Measurements from ENCODE around the gene ADAM12.

The ADAM12 gene

DNA sequence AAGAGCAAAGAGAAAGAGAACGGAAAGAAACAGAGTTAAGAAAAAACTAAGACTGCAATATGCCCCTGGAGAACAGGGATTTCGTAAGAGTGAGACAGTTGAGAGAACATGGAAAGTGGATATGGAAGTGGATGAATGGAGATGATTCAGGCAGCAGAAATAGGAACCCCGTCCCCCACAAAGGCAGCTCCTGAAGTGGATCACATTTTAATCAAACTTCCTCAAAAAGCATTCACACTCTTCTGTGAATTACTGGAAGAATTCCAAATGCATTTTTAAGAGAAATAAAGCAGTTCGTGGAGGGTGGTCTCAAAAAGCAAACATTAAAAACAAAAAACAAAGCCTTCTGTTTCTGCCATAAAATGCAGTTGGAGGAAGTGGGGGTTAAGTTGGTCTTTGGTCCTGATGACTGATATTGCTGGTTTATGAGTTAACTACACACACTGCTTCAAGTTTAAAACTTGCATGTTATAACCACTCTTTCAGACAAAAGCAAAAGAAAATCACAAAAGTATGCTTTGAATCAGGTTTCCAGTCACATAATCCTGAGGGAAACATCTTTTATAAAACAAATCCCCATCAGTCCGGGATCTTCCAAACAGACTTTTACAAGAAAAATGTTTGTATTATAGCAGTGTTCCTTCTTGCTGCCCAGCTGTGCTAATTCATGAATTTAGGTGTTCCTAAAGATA lies 277.6 kb downstream of the ADAM12 start (continued):
- no peak for TF ChIP-seq ZNF585B (tag by site-specific recombination; IDR thresholded peaks at IDR 0.05)
- no peak for TF ChIP-seq ZNF341 (tag by site-specific recombination; IDR thresholded peaks at IDR 0.05; ENCODE audit: low read depth)
- no peak for TF ChIP-seq FEZF1 (tag by site-specific recombination; IDR thresholded peaks at IDR 0.05)
- TF ChIP-seq ZSCAN16 (tag by site-specific recombination; IDR thresholded peaks at IDR 0.05): no peak
- no peak for TF ChIP-seq ZNF600 (tag by site-specific recombination; IDR thresholded peaks at IDR 0.05)

DNA sequence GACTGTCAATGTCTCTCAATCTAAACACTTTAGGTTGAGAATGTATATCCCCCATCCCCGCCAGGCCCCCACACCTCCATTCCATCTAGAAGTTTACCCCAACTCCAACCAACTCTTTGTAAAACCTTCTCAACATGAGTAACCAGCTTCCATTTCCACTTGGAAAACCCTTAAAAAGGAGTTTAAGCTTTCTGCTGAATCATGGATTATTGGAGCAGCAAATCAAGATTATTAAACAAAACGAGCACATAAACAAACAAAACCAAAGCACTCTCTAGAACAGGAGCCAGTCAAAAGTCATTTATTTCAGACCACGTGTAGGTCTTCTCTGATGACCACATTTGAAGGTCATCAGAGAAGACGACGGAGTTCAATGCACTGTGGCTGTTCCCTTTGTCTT lies 278.4 kb downstream of the ADAM12 start:
- Histone ChIP-seq H3K9me3 (ENCODE audit: control insufficient read depth, insufficient read depth, low read depth, low read length) (no peaks in the 10 kb centered on the region), H3K4me3 (ENCODE audit: low read depth, low read length) (no peak overlapping the region), H3K27ac (ENCODE audit: extremely low read depth, low read depth, low read length) (no peak overlapping the region), H3K4me1 (ENCODE audit: control insufficient read depth, insufficient read depth, low read length) (peaks cover 3% of the 10 kb centered on the region; the same call in 1 of the 2 replicates), H3K36me3 (ENCODE audit: control insufficient read depth in 2 of 2, insufficient read depth in 1 of 2, low read length in 2 of 2) (no peaks in the 10 kb centered on the region)
- CTCF ChIA-PET: no interaction called here
- POLR2A ChIA-PET: no interaction called here
- no peak for TF ChIP-seq YY1 (tag by site-specific recombination; IDR thresholded peaks at IDR 0.05)
- no peak for TF ChIP-seq MYNN (tag by site-specific recombination; IDR thresholded peaks at IDR 0.05; ENCODE audit: borderline replicate concordance)
- no peak for TF ChIP-seq ZNF248 (tag by site-specific recombination; IDR thresholded peaks at IDR 0.05)
- no peak for TF ChIP-seq ZNF140 (tag by site-specific recombination; IDR thresholded peaks at IDR 0.05)
- no peak for TF ChIP-seq ZNF777 (tag by site-specific recombination; IDR thresholded peaks at IDR 0.05; ENCODE audit: borderline replicate concordance)

DNA sequence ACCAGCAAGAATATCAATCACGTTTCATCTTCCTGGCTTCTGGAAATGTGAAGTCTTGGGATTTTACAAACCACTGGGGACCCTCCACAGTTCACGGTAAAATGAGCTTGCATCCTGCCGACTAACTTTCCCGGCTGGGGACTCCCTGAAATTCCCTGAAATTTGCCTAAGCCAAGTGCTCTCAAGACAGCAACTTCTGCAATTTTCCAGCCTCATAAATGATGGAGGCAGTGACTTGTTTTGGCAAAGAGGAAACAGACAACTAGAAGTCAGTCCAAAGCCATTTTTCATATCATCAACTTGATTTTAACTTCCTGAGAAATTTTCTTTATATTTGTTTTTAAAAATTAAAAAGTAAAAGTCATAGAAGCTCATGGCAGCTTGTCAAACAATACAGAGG lies 279.6 kb downstream of the ADAM12 start:
- Histone ChIP-seq H3K4me3 (ENCODE audit: low read depth, low read length) (no peak overlapping the region), H3K4me1 (ENCODE audit: control insufficient read depth, insufficient read depth, low read length) (peaks cover 3% of the 10 kb centered on the region; the same call in 1 of the 2 replicates), H3K36me3 (ENCODE audit: control insufficient read depth in 2 of 2, insufficient read depth in 1 of 2, low read length in 2 of 2) (no peaks in the 10 kb centered on the region), H3K9me3 (ENCODE audit: control insufficient read depth, insufficient read depth, low read depth, low read length) (no peaks in the 10 kb centered on the region), H3K27ac (ENCODE audit: extremely low read depth, low read depth, low read length) (no peak overlapping the region)
- POLR2A ChIA-PET: no interaction called here
- TF ChIP-seq HOXC10 (CRISPR knock-in tag; IDR thresholded peaks at IDR 0.05) (no peak), ZNF548 (tag by site-specific recombination; IDR thresholded peaks at IDR 0.05) (no peak), ZNF426 (tag by site-specific recombination; IDR thresholded peaks at IDR 0.05) (no peak), ZSCAN16 (tag by site-specific recombination; IDR thresholded peaks at IDR 0.05) (no peak), GLI4 (tag by site-specific recombination; IDR thresholded peaks at IDR 0.05) (no peak), ZNF10 (tag by site-specific recombination; IDR thresholded peaks at IDR 0.05) (no peak)
- TF ChIP-seq, protein P1, sequence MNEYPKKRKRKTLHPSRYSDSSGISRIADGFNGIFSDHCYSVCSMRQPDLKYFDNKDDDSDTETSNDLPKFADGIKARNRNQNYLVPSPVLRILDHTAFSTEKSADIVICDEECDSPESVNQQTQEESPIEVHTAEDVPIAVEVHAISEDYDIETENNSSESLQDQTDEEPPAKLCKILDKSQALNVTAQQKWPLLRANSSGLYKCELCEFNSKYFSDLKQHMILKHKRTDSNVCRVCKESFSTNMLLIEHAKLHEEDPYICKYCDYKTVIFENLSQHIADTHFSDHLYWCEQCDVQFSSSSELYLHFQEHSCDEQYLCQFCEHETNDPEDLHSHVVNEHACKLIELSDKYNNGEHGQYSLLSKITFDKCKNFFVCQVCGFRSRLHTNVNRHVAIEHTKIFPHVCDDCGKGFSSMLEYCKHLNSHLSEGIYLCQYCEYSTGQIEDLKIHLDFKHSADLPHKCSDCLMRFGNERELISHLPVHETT (tag by site-specific recombination; IDR thresholded peaks at IDR 0.05): no peak
- TF ChIP-seq, protein P2, sequence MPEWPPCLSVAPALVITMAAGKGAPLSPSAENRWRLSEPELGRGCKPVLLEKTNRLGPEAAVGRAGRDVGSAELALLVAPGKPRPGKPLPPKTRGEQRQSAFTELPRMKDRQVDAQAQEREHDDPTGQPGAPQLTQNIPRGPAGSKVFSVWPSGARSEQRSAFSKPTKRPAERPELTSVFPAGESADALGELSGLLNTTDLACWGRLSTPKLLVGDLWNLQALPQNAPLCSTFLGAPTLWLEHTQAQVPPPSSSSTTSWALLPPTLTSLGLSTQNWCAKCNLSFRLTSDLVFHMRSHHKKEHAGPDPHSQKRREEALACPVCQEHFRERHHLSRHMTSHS (tag by site-specific recombination; IDR thresholded peaks at IDR 0.05): no peak
- TF ChIP-seq, protein P3, sequence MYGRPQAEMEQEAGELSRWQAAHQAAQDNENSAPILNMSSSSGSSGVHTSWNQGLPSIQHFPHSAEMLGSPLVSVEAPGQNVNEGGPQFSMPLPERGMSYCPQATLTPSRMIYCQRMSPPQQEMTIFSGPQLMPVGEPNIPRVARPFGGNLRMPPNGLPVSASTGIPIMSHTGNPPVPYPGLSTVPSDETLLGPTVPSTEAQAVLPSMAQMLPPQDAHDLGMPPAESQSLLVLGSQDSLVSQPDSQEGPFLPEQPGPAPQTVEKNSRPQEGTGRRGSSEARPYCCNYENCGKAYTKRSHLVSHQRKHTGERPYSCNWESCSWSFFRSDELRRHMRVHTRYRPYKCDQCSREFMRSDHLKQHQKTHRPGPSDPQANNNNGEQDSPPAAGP (tag by site-specific recombination; IDR thresholded peaks at IDR 0.05): no peak
- TF ChIP-seq, protein P4, sequence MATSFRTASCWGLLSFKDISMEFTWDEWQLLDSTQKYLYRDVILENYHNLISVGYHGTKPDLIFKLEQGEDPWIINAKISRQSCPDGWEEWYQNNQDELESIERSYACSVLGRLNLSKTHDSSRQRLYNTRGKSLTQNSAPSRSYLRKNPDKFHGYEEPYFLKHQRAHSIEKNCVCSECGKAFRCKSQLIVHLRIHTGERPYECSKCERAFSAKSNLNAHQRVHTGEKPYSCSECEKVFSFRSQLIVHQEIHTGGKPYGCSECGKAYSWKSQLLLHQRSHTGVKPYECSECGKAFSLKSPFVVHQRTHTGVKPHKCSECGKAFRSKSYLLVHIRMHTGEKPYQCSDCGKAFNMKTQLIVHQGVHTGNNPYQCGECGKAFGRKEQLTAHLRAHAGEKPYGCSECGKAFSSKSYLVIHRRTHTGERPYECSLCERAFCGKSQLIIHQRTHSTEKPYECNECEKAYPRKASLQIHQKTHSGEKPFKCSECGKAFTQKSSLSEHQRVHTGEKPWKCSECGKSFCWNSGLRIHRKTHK (tag by site-specific recombination; IDR thresholded peaks at IDR 0.05): no peak
- CTCF ChIA-PET: interaction anchor here (0.7 kb wide), 1 partner anchor 203 kb away, joined by 5 read pairs; no protein-coding TSS in a partner anchor
